Erythroblast (primary cell): ENCODE results near the gene RENBP.

ENCODE experiments used
- GATA1 ChIP-seq: IDR thresholded peaks from 2 replicates; pipeline ENCODE4 v1.6.1; 2011; ENCODE audit warnings: low read depth, mild to moderate bottlenecking, control low read depth, low read length, moderate library complexity
- POLR2A ChIP-seq: IDR thresholded peaks from 2 replicates; pipeline ENCODE4 v1.6.1; 2011; ENCODE audit warnings: mild to moderate bottlenecking, low read length

DNA sequence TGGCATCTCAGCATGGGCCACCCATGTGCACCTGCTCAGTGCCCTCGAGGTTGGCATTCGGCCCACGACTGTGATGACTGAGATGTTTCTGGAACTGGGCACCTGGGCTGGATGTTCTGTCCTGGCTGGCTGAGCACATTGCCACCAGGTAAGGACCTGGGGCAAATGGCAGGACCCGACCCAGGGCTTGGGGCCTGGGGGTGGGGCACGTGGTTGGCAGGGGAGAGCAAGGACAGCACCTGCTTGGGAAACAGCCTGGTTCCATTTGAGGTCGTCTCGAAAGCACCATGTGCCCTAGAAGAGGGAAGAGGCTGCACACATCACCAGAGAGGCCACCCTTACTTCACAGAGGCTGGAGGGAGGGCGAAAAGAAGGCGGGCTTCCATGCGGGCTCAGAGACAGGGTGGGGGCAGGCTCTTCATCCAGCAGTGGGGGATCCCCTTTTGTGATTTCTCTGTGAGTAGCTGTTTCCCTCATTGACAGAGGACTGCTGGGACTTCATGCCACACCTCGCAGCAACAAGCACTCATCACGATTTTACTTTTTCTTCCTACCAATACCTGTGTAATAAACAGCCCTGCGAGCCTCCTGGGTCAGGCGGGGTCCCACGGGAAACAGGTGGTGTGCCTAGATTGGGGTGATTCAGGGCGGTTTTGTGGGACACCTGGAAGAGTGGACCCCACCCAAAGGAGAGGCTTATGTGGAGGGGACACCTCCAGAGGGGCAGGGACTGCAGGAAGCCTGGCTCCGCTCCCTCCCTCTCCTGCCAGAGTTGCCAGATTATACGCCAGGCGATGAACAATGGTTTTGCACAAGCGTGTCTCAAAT is 40.1 kb upstream of the RENBP start:
- TF ChIP-seq POLR2A: no peak
- no peak for TF ChIP-seq GATA1
